ENCODE data around the gene PDS5B. TPM values are rescaled to one million over a fixed set of nuclear protein-coding genes. Genes with fewer than 3 reads are reported as not detected.

Gene PDS5B
- total and polyA plus RNA-seq, 2 experiments from 2014 or later: 43.9 to 46.5 TPM

GRCh38 chr13:32581177-32581786 lies 5.0 kb upstream of the PDS5B start:
- H3K27me3 ChIP-seq (ENCODE audit: insufficient read depth): no peaks in the 10 kb centered on the region
- H3K4me2 ChIP-seq: no peak overlapping the region
- H3K27ac Mint-ChIP-seq: no peak overlapping the region
- H3K9me2 ChIP-seq (ENCODE audit: insufficient read depth): no peaks in the 10 kb centered on the region
- no peak overlapping the region for H3K4me3 Mint-ChIP-seq
- H3K4me1 Mint-ChIP-seq: peaks cover 2% of the 10 kb centered on the region; the same call in 2 of the 3 replicates
- no peak overlapping the region for H3K27ac ChIP-seq (ENCODE audit: low read depth)
- no peaks in the 10 kb centered on the region for H3F3A ChIP-seq (replicated peaks; ENCODE audit: low read depth)
- peaks cover 6% of the 10 kb centered on the region for H3K27me3 Mint-ChIP-seq (ENCODE audit: insufficient read depth, low read depth, poor library complexity)
- H3K36me3 Mint-ChIP-seq (ENCODE audit: low read depth): peaks cover 12% of the 10 kb centered on the region
- no peaks in the 10 kb centered on the region for H3K79me2 ChIP-seq (replicated peaks; ENCODE audit: insufficient read depth)
- no peaks in the 10 kb centered on the region for H3K36me3 ChIP-seq (ENCODE audit: insufficient read depth)
- no peaks in the 10 kb centered on the region for H4K20me1 ChIP-seq (replicated peaks; ENCODE audit: insufficient read depth)
- TF ChIP-seq ZNF331 (CRISPR knock-in tag; IDR thresholded peaks at IDR 0.05; ENCODE audit: low read depth): no peak
- TF ChIP-seq CTCF (conservative IDR thresholded peaks at IDR 0.05; ENCODE audit: low read depth in 2 of 2): peak in 1 of 2 experiments; percentile 66; a peak in 3 of 4 replicates
- H2AFZ ChIP-seq: no peak overlapping the region
- H3K4me1 ChIP-seq (ENCODE audit: insufficient read depth): no peaks in the 10 kb centered on the region
- ATAC-seq: no peak
- H3K9me3 Mint-ChIP-seq: peaks cover 24% of the 10 kb centered on the region
- peak; percentile 33 for DNase-seq (ENCODE audit: low spot score)
- no peak overlapping the region for H3K4me3 ChIP-seq

GRCh38 chr13:32582281-32582680 lies 4.0 kb upstream of the PDS5B start:
- ATAC-seq: no peak
- peaks cover 1% of the 10 kb centered on the region; the same call in 1 of the 2 replicates for H3K79me2 ChIP-seq (replicated peaks; ENCODE audit: insufficient read depth)

More at GRCh38 chr13:32582281-32582680, 4.0 kb upstream of the PDS5B start:
- Histone ChIP-seq H3K4me1 (ENCODE audit: insufficient read depth) (no peaks in the 10 kb centered on the region), H3K27ac (ENCODE audit: low read depth) (no peak overlapping the region), H4K20me1 (replicated peaks; ENCODE audit: insufficient read depth) (no peaks in the 10 kb centered on the region), H3K4me2 (no peak overlapping the region), H3K27me3 (ENCODE audit: insufficient read depth) (no peaks in the 10 kb centered on the region), H3F3A (replicated peaks; ENCODE audit: low read depth) (no peaks in the 10 kb centered on the region), H3K4me3 (no peak overlapping the region), H2AFZ (no peak overlapping the region), H3K9me2 (ENCODE audit: insufficient read depth) (no peaks in the 10 kb centered on the region), H3K36me3 (ENCODE audit: insufficient read depth) (no peaks in the 10 kb centered on the region)
- no peak overlapping the region for H3K27ac Mint-ChIP-seq
- H3K4me3 Mint-ChIP-seq: no peak overlapping the region
- H3K36me3 Mint-ChIP-seq (ENCODE audit: low read depth): peaks cover 5% of the 10 kb centered on the region
- no peak for TF ChIP-seq EZH2 (IDR thresholded peaks at IDR 0.05; ENCODE audit: low read depth, unreplicated experiment)
- TF ChIP-seq POLR2AphosphoS5 (IDR thresholded peaks at IDR 0.05; ENCODE audit: low read depth): no peak
- no peak for TF ChIP-seq STAT1 (IDR thresholded peaks at IDR 0.05; ENCODE audit: unreplicated experiment)
- TF ChIP-seq ZNF114 (CRISPR knock-in tag; IDR thresholded peaks at IDR 0.05): no peak
- TF ChIP-seq JUNB (IDR thresholded peaks at IDR 0.05; ENCODE audit: unreplicated experiment): no peak
- no peak for TF ChIP-seq ZNF331 (CRISPR knock-in tag; IDR thresholded peaks at IDR 0.05; ENCODE audit: low read depth)
- no peak for TF ChIP-seq CTCF (conservative IDR thresholded peaks at IDR 0.05; ENCODE audit: low read depth in 2 of 2)
- TF ChIP-seq CREB1 (CRISPR knock-in tag; IDR thresholded peaks at IDR 0.05; ENCODE audit: low read depth): no peak
- H3K9me3 Mint-ChIP-seq: peaks cover 16% of the 10 kb centered on the region
- DNase-seq (ENCODE audit: low spot score): no peak
- peaks cover 6% of the 10 kb centered on the region for H3K27me3 Mint-ChIP-seq (ENCODE audit: insufficient read depth, low read depth, poor library complexity)
- peaks cover 2% of the 10 kb centered on the region; the same call in 2 of the 3 replicates for H3K4me1 Mint-ChIP-seq

Data from GM23338 (cell line).